Stimulated activated CD8-positive, alpha-beta memory T cell treated with anti-CD3 and anti-CD28 coated beads, Interleukin-12 subunit alpha, Interleukin-12 subunit beta, amount 100 ng/mL, for 24 hours (primary cell): ENCODE results near the gene DENND1B.
"Not testable (repeated sequence)": the region's sequence is repeated elsewhere in the genome, so short reads cannot be mapped to it uniquely, and the experiment has no call there.

Experiments used
- DNase-seq: peaks from one replicate; pipeline ENCODE4 v3.0.0-alpha.2; 2020; ENCODE audit errors: extremely low read depth

Gene DENND1B

GRCh38 chr1:197743578-197743977, 31.7 kb downstream of the DENND1B start:
- no peak for DNase-seq

GRCh38 chr1:197740992-197741391, 34.3 kb downstream of the DENND1B start:
- no peak for DNase-seq

GRCh38 chr1:197738927-197739326, 36.4 kb downstream of the DENND1B start:
- DNase-seq: no peak

- no peak for DNase-seq
These were observed 37.4 kb downstream of the DENND1B start for GRCh38 chr1:197737916-197738315.

DNA sequence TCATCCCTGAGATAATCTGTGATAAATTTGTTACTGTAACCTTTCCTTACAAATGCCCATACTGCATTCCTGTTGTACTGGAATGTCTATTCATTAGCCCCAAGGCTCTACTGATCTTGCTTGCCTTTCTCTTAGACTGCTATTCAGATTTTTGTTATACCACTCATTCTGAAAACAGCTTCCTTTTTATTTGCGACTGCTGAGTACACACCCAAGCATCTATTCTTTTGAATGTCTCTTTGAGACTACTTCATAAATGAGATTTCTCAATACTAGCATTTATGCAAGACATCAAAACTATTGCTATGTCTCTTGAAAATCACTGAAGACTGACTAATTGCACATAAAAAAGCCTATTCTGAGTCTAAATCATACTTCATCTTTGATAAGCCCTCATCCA, 38.6 kb downstream of the DENND1B start:
- no peak for DNase-seq

DNA sequence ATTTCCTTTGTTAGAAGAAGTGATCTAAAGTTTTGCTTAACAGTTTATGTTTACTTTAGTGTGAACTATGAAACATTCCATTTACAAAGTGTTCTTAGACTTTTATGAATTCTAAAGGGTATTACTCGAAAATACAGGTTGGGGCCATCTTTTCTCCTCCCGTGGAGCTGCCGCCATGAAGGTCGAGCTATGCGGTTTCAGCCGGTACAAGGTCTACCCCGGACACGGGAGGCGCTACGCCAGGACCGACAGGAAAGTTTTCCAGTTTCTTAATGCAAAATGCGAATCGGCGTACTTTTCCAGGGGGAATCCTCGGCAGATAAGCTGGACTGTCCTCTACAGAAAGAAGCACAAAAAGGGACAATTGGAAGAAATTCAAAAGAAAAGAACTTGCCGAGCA, 39.8 kb downstream of the DENND1B start:
- DNase-seq: no peak

DNA sequence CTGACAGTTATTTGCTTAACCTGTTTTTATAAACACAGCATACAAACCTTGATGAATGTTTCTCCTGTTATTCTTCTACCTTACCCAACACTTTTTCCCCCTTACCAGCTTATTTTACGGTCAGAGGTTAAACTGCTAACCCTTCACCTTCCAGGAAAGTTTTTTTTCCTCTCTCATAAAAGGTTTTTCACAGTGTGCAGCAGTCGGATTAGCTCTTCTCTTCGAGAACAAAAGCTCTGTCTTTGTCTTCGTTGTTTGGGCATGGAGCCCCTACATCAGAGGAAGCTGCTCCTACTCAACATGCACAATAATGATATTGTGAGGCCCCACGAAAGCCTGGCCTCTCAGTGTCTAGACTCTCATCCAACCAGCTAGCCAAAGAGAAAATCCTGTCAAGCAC, 42.0 kb downstream of the DENND1B start:
- DNase-seq: no peak

- no peak for DNase-seq
These were observed 43.1 kb downstream of the DENND1B start for GRCh38 chr1:197732187-197732586.

DNA sequence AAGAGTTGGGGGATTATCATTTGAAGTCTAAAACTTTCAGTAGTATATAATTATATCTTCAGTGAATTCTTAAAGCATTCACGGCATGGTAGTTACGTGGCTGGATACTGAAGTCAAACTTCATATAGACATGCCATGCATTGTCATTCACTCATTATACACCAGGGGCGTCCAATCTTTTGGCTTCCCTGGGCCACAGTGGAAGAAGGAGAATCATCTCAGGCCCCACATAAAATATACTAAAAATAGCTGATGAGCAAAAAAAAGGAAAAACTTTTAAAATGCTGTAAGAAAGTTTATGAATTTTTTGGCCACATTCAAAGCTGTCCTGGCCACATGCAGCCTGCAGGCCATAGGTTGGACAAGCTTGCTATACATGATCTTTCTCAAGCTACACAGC, 43.8 kb downstream of the DENND1B start:
- DNase-seq: no peak

GRCh38 chr1:197725976-197726375, 49.3 kb downstream of the DENND1B start:
- no peak for DNase-seq

- DNase-seq: no peak
These were observed 50.2 kb downstream of the DENND1B start for GRCh38 chr1:197725044-197725443.

DNA sequence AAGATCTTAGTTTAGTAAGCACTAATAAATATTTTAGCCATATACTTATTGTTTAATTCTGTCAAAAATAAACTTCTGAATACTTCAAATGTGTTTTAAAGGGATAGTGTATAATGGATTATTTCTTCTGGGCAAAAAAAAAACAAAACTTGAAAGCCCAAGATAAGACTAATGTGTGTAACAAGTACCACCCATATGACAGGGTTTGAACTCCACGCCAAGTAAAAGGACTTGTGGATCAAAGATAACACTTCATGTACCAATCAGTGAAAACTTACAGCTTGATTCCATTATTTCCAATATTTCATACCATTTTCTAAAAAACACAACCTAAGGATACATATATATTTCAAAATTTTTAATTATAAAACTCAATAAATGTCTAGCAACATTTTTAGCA, 59.5 kb downstream of the DENND1B start:
- no peak for DNase-seq

GRCh38 chr1:197706601-197707000, 68.7 kb downstream of the DENND1B start:
- no peak for DNase-seq

GRCh38 chr1:197705941-197706340, 69.3 kb downstream of the DENND1B start:
- DNase-seq: no peak

DNA sequence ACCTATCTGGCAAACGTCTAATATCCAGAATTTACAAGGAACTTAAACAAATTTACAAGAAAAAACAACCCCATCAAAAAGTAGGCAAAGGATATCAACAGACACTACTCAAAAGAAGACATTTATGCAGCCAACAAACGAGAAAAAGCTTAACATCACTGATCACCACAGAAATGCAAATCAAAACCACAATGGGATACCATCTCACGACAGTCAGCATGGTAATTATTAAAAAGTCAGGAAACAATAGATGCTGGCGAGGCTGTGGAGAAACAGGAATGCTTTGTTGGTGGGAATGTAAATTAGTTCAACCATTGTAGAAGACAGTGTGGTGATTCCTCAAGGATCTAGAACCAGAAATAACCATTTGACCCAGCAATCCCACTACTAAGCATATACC, 74.6 kb downstream of the DENND1B start:
- DNase-seq: not testable (repeated sequence)

DNA sequence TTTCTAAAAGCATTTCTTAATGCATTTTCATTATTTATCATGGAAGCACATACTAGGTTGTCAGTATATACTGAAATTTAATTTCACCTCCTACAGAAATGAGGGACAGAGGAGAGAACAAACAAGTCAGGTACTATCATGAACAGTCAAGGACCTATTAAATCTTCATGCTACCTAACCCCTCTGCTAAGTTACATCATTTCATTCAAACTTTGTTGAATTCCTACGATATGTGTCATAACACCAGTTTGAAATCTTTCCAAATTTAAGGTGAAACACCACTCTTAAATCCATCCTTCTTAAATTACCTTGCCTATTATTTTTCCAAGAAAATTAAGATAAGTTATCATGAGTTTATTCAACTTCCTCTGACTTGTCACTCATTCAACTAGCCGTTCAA, 78.9 kb downstream of the DENND1B start:
- DNase-seq: no peak

DNA sequence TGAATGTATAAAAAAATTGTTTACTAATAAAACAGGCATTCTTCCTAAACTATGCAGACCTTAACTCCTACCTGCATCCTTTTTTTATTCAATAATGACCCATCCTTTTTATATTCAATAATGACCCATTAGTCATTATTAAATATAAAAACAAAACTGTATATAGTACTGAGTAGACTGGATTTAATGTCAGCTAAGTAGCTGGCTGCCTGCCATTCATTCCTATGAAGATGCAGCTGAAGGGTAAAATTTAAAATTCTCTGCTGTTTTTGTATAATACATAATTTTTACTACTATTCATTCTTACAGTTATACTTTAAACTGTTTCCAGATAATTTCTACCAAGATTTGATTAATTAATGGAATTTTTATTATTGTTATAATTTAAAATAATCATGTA, 79.3 kb downstream of the DENND1B start:
- DNase-seq: no peak

- DNase-seq: no peak
These were observed 82.3 kb downstream of the DENND1B start for GRCh38 chr1:197692965-197693364.

DNA sequence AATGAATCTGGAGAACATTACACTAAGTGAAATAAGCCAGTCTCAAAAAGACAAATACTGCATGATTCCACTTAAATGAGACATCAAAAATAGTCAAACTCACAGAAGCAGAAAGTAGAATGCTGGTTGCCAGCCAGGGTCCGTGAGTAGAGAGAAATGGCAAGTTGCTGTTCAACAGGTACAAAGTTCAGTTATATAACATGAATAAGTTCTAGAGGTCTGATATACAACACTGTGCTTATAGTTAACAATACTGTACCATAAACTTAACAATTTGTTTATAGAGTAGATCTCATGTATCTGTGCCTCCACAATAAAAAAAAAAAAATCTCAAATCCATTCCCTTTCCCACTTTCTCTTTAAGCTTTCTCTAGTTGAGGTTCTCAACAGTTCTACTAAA, 83.5 kb downstream of the DENND1B start:
- DNase-seq: no peak

- no peak for DNase-seq
These were observed 85.2 kb downstream of the DENND1B start for GRCh38 chr1:197690074-197690473.

DNA sequence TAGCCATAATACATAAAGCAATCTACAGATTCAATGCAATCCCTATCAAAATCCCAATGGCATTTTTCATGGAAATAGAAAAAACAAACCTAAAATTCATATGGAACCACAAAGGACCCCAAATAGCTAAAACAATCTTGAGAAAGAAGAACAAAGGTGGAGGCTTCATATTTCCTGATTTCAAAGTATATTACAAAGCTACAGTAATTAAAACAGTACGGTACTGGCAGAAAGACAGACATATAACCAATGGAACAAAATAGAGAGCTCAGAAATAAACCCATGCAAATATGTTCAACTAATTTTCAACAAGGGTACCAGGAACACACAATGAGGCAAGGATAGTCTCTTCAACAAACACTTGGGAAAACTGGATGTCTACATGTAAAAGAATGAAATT, 87.0 kb downstream of the DENND1B start:
- DNase-seq: no peak

- no peak for DNase-seq
These were observed 88.5 kb downstream of the DENND1B start for GRCh38 chr1:197686702-197687355.

GRCh38 chr1:197686231-197686630, 89.0 kb downstream of the DENND1B start:
- no peak for DNase-seq

GRCh38 chr1:197685785-197686184, 89.5 kb downstream of the DENND1B start:
- DNase-seq: no peak
